ENCODE data around the gene MPC1L.

DNA sequence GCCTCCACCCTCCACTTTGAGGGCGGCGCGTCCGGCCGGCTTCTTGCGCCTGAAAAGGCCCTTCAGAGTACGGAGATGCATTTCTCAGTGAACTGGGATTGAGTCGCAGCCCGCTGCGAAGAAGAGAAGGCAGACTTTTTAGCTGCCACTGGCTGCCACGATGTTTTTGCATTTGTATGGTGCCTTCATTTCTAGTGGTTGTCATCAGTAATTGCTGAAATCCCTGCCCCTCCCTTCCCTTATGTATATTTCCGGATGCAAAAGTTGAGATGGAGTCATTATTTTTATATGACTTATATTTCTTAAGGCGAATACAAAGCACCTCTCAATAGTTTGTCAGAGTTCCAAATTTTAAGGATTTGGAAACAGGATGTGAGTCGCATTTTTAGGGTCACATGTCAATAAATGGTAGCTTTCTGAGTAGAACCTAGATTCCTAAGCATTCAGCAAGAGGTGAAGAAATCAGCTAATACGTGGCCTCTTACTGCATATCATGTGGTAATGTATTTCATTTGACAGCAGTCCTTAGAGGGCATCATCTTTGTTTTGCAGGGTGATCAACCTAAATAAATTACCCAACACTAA lies 41.8 kb upstream of the MPC1L start:
- TF ChIP-seq, protein P1, sequence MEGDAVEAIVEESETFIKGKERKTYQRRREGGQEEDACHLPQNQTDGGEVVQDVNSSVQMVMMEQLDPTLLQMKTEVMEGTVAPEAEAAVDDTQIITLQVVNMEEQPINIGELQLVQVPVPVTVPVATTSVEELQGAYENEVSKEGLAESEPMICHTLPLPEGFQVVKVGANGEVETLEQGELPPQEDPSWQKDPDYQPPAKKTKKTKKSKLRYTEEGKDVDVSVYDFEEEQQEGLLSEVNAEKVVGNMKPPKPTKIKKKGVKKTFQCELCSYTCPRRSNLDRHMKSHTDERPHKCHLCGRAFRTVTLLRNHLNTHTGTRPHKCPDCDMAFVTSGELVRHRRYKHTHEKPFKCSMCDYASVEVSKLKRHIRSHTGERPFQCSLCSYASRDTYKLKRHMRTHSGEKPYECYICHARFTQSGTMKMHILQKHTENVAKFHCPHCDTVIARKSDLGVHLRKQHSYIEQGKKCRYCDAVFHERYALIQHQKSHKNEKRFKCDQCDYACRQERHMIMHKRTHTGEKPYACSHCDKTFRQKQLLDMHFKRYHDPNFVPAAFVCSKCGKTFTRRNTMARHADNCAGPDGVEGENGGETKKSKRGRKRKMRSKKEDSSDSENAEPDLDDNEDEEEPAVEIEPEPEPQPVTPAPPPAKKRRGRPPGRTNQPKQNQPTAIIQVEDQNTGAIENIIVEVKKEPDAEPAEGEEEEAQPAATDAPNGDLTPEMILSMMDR (IDR thresholded peaks at IDR 0.05; ENCODE audit: low read length) = no peak
- no peak for TF ChIP-seq EZH2 (IDR thresholded peaks at IDR 0.05; ENCODE audit: borderline replicate concordance, low read length)
